Right ventricle myocardium superior (tissue), 1 donor: Measurements from ENCODE around the gene TXNDC12. TPM values are rescaled to one million over a fixed set of nuclear protein-coding genes. Genes with fewer than 3 reads are reported as not detected.
"Not testable (repeated sequence)": the region's sequence is repeated elsewhere in the genome, so short reads cannot be mapped to it uniquely, and the experiment has no call there.

Experiments
- ATAC-seq: fragments of 200-7000 bp; cut with Tn5 transposase; one replicate; pipeline ENCODE4 v1.9.1; 2020; ENCODE audit warnings: mild to moderate bottlenecking; ENCODE audit not compliant: poor library complexity
- DNase-seq: peaks from one replicate; pipeline ENCODE4 v3.0.0-alpha.2; 2020
- intact Hi-C: fragments of 100-400 bp; cut with DNase I; formaldehyde crosslinking; loops from one replicate; pipeline ENCODE4 v1.11.2; 2022
- long read RNA-seq: library from polyadenylated mRNA; unstranded; transcript quantifications from one replicate; pipeline ENCODE4 v2.0.0, GENCODE V29; 2021
- total RNA-seq: library from RNA; stranded (reverse); fragmentation: NEBNext Ultra II Directional; extraction: Animal tissue kit (Norgen Biotek cat#: 25700); gene quantifications from one replicate; pipeline ENCODE4 v1.2.1, GENCODE V29; 2021
- donor health status: DM: no; HTN: yes; CAD: no; lungs with severe emphysema.

The TXNDC12 gene
- 20.9 TPM for total RNA-seq
- long read RNA-seq, transcript TXNDC12-201 (7 exons, 2,396 nt) = major isoform, 32 of 32 reads
- long read RNA-seq, partial matches to known transcripts = 0 of 32 reads
- long read RNA-seq, other reads (novel, unspliced or antisense) = 0 of 32 reads

DNA sequence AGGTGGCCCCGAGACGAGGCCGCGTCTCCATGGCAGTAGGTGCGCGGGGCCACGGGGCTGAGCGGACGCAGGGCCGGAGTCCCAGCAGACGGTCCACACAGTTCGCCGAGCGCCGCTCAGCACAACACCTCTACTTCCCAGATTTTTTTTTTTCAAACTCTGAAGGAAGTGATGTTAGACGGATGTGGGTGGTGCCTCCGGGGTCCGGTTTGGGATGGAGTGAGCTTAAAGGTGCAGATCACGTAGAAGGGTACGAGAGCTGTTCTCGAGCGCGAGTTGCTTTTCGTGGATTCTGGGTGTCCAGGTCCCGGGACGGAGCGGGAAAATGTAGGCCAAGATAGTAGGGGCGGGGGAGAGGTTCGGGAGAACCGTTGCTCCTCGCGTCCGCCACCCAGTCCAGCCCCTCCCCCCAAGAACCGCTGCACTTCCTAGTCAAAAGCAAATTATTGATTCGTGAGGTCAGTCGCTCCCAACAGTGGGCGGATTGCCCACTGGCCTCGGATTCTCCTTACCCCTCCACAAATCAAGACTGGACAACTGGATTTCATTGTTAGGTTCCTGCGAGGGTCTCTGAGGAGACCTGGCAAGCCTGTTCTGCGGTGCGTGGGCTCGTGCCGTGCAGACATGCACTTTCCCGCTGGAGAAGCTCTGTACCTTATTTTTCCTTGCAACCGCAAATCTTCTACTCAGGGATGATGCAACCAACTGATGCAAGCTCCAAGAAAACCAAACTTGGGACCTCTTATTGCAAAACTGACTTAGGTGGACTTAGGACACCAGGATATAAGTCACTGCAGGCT lies at the start of gene TXNDC12:
Gene TXNDC12, minus strand, starts transcription at position 126 of the 800 bp plus-strand sequence. Its CDS starts 95 bp downstream, at position 31.
- peak; percentile 90 for ATAC-seq
- intact Hi-C loops = no loop called here

DNA sequence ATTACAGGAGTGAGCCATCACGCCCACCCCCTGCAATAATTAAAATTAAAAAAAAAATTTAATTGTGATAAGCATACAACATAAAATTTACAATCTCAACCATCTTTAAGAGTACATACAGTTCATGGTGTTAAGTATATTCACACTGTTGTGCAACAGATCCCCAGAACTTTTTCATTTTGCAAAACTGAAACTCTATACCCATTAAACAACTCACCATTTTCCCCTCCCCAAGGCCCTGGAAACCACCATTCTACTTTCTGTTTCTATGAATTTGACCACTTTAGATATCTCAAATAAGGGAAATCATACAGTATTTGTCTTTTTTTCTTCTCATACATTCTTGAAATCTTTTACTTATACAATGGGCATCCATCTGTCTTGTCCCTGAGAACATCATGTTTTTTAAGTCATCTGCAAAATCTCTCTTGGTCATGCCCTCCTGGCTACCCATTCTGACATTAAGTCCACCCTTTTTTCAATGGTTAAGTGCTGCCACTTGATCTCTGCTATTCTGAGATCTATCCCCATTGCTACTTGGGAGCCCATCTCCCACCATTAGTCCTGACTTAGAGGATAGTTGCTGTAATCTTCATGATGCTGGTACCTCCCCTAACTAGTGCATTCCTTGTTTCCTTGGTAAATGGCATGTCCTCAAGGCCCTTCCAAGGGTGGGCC lies 47.5 kb upstream of the TXNDC12 start:
- no peak for ATAC-seq
- intact Hi-C loops = no loop called here
- DNase-seq = no peak

More for the DNA sequence above, at the start of gene TXNDC12:
- peak; percentile 90 for DNase-seq

DNA sequence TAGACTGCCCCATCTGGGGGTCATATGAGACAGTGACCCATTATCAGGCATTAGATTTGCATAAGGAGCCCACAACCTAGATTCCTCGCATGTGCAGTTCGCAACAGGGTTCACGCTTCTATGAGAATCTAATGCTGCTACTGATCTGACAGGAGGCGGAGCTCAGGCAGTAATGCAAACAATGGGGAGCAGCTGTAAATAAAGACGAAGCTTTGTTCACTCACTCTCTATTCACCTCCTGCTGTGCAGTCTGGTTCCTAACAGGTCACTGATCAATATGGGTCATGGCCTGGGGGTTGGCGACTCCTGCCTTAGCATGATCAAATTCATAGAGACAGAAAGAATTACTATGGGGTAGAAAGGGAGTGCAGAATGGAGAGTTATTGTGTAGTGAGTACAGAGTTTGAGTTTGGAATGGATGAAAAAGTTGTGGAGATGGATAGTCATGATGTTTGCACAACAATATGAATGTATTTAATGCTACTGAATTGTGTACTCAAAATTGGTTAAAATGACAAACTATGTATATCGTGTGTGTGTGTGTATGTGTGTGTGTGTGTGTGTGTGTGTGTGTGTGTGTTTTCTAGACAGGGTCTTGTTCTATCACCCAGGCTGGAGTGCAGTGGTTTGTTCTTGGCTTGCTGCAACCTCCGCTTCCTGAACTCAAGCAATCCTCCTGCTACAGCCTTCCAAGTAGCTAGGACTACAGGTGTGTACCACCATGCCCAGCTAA lies 43.3 kb upstream of the TXNDC12 start:
- DNase-seq (no peak), ATAC-seq (no peak)
- intact Hi-C loops = no loop called here

DNA sequence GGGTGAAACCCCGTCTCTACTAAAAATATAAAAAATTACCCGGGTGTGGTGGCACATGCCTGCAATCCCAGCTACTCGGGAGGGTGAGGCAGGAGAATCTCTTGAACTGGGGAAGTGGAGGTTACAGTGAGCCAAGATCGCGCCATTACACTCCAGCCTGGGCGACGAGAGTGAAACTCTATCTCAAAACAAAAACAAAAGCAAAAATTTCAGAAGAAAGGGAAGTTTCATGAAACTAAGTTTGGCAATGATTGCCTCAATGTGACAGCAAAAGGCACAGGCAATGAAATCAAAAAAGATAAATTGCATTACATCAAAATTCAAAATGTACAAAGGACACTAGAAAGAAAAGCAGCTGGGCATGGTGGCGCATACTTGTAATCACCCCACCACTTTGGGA lies 41.2 kb upstream of the TXNDC12 start:
- intact Hi-C loops = no loop called here
- ATAC-seq = no peak
- no peak for DNase-seq

DNA sequence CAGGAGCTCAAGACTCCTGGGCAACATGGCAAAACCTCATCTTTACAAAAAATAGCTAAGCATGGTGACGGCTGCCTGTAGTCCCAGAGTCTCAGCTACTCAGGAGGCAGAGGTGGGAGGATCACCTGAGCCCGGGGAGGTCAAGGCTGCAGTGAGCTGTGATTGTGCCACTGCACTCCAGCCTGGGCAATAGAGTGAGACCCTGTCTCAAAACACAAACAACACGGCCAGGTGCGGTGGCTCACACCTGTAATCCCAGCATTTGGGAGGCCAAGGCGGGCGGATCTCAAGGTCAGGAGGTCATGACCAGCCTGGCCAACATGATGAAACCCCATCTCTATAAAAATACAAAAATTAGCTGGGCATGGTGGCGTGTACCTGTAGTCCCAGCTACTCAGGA lies 39.3 kb upstream of the TXNDC12 start:
- intact Hi-C loops, ATAC-seq, DNase-seq: not testable (repeated sequence)

DNA sequence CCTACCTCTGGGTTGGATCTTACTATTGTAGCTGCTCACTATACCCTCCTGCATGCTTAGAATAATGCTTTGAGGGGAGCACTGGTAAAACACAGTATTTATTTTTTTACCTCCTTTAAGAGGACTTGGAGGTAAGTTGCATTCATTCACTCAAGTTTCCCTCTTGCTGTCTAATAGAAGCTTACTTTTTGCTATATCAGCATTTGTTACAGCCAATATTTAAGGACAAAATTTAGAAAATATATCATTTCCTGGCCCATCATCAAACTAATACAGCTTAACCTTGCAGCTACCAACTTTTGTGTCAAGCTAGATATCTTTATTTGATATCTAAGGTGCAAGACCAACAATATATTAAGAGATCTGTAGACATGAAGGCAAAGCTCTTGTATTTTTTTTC lies 32.9 kb upstream of the TXNDC12 start:
- DNase-seq, intact Hi-C loops, ATAC-seq: not testable (repeated sequence)

DNA sequence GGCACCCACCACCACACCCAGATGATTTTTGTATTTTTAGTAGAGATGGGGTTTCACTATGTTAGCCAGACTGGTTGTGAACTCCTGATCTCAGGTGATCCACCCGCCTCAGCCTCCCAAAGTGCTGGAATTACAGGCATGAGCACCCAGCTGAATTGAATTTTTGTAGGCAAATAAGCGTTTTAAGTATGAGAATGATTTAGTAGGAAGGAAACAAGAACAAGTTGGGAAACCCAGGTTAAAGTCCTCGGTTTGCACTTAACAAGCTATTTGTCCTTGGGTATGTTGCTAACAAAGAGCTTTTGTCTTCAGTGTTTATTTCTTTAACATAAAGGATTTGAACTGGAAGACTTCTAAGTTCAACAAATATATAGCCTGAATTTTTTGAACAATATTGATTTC lies 25.0 kb upstream of the TXNDC12 start:
- intact Hi-C loops = no loop called here
- DNase-seq (no peak), ATAC-seq (no peak)

DNA sequence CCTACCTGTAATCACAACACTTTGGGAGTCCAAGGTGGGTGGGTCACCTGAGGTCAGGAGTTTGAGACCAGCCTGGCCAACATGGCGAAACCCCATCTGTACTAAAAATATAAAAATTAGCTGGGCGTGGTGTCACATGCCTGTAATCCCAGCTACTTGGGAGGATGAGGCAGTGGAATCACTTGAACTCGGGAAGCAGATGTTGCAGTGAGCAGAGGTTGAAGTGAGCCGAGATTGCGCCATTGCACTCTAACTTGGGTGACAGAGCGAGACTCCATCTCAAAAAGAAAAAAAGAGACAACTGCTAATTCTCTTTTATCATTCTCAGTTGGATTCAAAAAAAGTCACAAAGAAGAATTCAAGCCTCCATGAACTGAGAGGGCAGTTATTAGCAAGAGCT lies 22.3 kb upstream of the TXNDC12 start:
- ATAC-seq, intact Hi-C loops, DNase-seq: not testable (repeated sequence)

DNA sequence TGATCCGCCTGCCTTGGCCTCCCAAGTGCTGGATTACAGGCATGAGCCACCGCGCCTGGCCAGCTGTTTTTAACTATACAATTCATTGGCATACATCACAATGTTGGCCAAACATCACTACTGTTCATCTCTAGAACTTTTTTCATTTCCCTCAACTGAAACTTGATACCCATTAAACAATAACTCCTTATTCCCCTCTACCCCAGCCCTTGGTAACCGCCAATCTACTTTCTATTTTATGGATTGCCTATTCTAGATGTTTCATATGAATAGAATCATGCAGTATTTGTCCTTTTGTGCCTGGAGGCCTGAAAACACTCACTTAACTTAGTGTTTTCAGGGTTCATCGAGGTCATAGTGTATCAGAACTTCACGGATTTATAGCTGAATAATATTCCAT lies 17.3 kb upstream of the TXNDC12 start:
- intact Hi-C loops = no loop called here
- DNase-seq (no peak), ATAC-seq (no peak)

DNA sequence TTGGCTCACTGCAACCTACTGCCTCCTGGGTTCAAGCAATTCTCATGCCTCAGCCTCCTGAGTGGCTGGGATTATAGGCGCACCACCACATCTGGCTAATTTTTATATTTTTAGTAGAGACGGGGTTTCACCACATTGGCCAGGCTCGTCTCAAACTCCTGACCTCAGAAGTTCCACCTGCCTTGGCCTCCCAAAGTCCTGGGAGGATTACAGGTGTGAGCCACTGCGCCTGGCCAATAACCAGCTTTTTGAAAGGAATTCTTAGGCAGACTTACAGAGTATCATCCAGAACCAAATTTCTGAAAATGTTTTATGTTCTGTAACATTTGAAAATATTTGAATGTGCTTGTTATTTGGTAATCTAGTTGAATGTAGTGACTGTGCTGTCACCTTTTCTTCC lies 15.7 kb upstream of the TXNDC12 start:
- intact Hi-C loops = no loop called here
- DNase-seq (no peak), ATAC-seq (no peak)

DNA sequence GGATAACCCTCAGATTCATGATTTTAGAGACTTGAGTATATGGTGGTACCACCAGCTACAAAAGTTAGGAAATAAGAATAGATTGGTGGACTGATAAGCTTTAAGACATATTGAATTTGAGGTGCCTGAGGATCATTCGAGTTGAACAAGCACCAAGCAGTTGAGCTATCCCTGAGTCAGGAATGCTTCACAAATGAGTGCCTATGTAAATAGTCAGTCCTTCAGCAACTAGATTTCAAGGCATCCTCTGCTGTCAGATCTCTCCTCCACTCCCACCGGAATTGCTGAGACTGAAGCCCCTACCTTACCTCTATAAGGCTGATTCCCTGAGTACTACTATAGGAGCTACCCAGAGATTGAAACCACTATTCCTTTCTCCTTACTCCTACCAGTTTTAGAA lies 8.2 kb upstream of the TXNDC12 start:
- intact Hi-C loops = no loop called here
- ATAC-seq = no peak

DNA sequence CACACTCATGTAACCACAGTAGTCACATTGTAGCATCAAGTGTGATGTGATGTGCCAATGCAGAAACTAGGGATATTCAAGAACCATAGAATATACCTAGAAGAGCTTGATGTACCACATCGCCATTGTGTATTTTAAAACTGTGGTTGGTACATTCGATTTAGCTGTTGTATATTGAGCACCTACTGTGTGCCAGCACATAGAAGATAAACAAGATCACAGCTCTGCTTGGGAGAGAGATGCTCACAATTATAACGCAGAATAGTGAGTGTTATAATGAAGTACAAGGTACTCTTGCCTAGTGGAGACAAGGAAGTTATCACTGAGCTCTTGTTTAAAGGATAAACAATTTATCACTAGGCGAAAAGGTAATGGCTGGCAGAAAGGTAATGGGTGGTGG lies 5.8 kb upstream of the TXNDC12 start:
- DNase-seq (no peak), ATAC-seq (no peak)
- intact Hi-C loops = no loop called here

More for the DNA sequence above, 8.2 kb upstream of the TXNDC12 start:
- DNase-seq = no peak

DNA sequence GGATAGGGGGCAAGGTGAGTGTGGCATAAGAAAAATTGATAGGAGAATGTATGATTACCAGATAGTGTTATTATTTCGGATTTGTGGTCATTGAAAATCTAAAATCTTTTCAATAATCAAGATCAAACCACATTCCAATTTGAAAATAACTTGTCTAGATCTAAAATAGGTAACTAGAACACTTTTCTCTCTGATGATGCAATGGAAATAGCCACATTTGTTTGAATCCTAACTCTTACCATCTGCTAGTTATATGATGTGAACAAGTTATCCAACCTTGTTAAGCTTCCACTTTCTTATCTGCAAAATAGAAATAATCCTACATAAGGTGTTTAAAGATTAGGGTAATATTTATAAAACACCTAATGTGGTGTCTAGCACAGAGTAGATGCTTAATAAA lies 4.9 kb upstream of the TXNDC12 start:
- intact Hi-C loops = no loop called here
- DNase-seq = no peak
- ATAC-seq = no peak

DNA sequence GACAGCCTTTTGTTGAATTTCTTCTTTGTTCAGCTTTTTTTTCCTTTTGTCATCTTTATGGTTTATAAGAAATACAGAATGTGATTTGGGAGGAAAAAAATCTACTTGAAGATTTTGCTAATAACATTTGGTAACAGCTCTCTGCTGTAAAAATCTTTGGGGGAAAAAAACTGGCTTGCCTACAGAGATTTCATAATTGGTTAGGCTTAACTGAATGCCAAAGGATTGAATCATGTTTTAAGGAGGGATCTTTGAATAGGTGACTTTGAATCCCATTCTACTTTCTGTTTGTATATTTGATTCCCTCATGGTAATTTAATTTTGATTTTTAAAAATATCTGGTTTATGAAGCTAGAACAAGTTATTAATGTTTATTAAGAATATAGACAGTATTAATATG lies 4.3 kb upstream of the TXNDC12 start:
- no peak for ATAC-seq
- DNase-seq = no peak
- intact Hi-C loops = no loop called here

DNA sequence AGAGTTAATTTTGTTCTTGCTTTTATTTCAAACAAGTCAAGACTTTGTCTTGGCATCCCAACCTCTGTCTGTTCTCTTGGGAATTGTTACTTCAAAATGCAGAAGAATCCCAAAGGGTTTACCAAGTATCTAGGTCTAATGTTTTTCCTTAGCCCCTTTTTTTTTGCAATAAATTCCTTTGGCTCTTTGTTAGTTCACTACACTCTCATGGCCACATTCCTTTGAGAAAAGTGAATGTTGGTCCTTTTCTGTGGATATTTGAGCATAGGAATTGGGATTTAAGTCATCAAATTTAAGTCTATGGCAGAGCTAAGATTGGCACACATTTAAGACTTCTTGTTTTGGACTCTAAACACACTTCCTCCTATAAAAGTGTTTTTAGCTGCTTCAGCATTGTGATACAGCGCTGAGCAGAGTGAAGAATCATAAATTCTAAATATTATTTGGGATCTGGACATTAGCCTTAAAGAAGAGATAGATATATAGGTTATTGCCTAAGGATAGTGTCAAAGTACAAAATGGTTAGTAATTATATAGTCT lies 3.0 kb upstream of the TXNDC12 start:
- DNase-seq = no peak
- intact Hi-C loops = no loop called here
- ATAC-seq = no peak

DNA sequence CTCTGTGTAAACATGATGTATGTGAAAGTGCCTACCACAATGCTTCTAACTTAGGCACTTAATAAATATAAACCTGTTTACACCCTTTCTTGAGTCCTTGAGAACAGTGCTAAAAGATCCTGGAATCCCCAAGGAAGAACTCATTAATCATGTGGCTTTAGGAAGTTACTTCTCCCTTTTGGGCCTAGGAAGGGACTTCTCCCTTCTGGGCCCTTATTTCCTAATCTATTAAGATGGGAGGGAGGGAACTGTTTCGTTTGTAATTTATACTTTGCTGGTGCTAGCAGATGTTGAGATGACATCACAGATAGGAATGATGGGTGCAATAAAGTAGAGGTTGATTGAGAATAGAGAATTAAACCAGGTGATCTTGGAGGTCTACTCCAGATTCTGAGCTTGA lies 2.3 kb upstream of the TXNDC12 start:
- intact Hi-C loops = no loop called here
- no peak for ATAC-seq
- DNase-seq = no peak

DNA sequence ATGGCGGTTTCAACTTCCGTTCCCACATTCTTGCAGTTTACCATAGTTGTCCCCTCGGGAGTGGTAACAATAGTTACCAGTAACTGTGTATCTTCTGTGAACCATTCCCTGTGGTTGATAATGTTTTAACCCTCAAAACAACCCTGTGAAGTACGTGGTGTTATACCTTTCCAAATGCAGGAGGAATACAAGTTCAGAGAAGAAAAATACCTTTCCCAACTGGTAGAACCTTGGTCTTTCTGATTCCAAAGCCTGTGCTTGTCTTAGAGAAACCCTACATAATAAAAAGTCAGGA lies 1.9 kb upstream of the TXNDC12 start:
- intact Hi-C loops = no loop called here

DNA sequence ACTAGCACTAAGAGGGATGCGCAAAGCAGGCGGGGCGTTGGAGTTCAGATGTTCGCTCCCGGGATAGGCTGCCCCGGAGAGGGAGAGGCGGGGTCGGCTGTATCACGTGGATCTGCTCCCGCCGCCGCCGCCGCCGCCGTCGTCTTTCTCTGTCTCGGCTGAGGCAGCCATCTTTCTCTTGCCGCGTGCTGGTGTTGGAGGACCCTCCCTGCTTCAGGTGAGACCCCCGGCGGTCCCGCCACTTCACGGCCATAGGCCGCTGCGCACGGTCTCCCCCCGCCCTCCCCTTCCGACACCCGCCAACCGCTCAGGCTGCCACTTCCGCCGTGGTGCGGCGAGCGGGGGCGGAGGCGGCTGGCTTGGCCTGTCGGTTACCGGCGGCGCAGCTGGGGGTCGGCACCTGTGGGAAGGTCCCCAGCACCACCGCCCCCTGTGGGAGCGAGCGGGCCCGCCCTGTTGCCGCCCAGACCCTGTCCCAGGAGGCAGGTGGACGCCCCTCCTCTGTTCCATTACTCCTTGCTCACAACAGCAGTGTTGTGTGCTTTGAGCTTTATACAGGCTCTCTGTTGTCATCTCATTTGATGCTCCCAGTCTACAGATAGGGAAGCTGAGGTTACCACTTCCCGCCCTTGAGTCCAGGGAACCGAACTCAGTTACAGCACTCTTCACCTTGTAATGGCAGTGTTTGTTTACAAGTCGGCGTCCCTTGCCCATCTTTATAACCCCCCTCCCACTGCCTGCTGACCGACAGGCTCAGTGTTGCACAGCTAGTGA lies 1.4 kb upstream of the TXNDC12 start, which contains the start of gene BTF3L4:
Gene BTF3L4, plus strand, starts transcription at position 133 of the 774 bp plus-strand sequence. CDS start 3,553 bp downstream, outside the sequence.
- DNase-seq = peak; percentile 98
- peak; percentile 98 for ATAC-seq
- intact Hi-C loops = no loop called here

More for the DNA sequence above, 1.9 kb upstream of the TXNDC12 start:
- ATAC-seq (no peak), DNase-seq (no peak)

DNA sequence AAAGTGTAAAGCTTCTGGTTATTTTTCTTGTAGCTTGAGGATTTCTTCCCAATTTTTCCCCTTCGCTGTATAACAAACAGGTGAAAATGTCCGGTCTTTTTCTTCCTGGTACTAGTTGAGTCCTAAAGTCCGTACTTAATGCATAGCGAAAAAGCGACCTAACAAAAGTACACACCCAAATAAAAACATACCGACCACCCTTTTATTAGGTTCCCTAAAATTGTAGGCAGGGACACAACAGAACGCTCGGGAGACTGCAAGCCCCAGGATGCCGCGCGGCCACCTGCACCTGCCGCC lies 823 bp upstream of the TXNDC12 start:
- intact Hi-C loops = no loop called here
- no peak for ATAC-seq
- no peak for DNase-seq
